Activated CD8-positive, alpha-beta memory T cell treated with anti-CD3 and anti-CD28 coated beads for 24 hours (primary cell): ENCODE measurements around the gene DSC3.
"Not testable (repeated sequence)": the region's sequence is repeated elsewhere in the genome, so short reads cannot be mapped to it uniquely, and the experiment has no call there.

ENCODE experiments used
- DNase-seq: peaks from one replicate; pipeline ENCODE4 v3.0.0-alpha.2; 2020

Gene DSC3

DNA sequence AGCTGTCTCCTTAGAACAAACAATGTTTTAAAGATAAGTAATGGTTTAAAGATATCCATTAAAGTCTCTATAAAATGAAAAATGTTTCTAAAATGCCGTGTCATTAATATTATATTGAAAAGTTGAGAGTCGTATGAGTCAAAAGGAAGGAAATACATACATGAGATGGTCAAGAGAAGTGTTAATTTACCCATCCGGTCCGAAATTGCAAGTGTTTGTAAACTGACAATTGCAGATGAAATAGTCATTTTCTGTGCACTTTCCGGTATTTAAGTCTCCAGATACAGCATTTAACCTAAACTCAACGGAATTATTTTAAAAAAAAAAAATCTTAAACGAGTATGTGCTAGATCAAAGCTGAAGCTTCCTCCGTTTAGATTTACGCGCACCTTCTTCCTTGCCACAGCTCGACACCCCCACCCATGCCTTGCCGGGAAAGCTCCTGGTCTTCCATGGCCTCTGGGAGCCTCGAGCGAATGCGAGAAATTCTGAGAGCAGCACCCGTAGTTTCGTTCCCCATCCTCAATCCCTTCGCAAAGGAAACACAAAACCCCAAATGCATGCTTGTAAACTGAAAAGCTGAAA is 1.8 kb downstream of the DSC3 start:
- DNase-seq: no peak

GRCh38 chr18:31039426-31039825 is 3.1 kb downstream of the DSC3 start:
- no peak for DNase-seq

GRCh38 chr18:31037686-31038085 is 4.9 kb downstream of the DSC3 start:
- not testable (repeated sequence) for DNase-seq

DNA sequence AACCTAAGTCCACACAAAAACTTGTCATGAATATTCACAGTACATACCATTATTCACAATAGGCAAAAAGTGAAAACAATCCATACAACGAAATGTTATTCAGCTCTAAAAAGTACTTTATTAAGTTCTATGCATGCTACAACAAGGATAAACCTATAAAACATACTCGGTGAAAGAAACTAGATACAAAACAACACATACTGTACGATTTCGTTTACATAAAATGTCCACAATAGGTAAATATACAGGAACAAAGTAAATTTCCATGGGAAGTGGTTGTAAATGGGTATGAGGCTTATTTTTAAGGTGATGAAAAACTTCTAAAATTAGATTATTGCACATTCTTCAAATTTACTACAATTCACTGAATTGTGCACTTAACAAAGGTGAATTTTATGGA is 8.0 kb downstream of the DSC3 start:
- no peak for DNase-seq

- no peak for DNase-seq
These were observed 11.8 kb downstream of the DSC3 start for GRCh38 chr18:31030574-31031278.

DNA sequence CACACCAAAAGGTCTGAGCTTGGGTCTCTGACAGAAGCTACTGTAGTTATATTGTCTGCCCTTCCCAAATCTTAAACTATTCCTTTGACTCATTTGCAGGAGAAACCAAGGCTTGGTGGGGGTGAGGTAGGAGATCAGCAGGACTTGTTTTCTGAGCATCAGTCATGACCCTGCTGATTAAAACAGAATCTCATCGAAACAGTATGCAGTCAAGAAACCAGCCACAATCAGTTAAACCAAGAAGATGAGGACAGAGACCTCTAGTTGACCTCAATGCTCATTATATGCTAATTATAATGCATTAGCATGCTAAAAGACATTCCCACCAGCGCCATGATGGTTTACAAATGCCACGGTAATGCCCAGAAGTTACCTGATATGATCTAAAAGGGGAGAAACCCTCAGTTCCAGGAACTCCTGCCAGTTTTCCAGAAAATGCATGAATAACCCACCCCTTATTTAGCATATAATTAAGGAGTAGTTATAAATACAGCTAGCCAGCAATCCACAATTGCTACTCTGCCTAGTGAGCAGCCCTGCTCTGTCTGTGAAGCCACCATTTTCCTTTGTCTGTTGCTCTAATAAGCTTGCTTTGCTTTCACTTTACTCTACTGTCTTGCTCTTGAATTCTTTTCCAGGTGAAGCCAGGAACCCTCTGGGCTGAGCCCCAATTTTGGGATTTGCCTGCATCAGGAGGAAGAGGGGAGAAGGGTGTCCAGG is 26.7 kb downstream of the DSC3 start:
- no peak for DNase-seq

- not testable (repeated sequence) for DNase-seq
These were observed 31.1 kb downstream of the DSC3 start for GRCh38 chr18:31011455-31011854.

DNA sequence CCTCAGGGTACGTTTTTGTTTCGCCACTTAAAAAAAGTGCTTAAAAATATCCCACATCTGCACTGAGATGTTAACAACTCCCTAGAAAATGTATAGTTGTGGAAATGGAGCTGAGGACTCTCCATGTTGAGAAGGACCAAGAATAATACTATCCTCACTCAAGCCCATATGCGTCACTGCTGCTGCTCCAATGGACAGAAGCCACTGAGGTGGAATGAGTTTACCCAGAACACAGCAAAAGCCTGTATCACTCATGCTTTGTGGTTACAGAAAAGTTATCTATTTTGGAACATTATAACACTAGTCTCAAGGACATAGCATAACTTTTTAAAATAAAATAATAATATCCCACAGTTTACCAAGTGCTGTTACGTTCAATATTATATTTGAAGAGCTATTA is 31.9 kb downstream of the DSC3 start:
- no peak for DNase-seq

GRCh38 chr18:30999887-31000628 is 42.5 kb downstream of the DSC3 start:
- DNase-seq: no peak

- no peak for DNase-seq
These were observed 43.4 kb downstream of the DSC3 start for GRCh38 chr18:30999186-30999585.

GRCh38 chr18:30997223-30997622 is 45.3 kb downstream of the DSC3 start:
- DNase-seq: no peak

- no peak for DNase-seq
These were observed 50.3 kb downstream of the DSC3 start for GRCh38 chr18:30992231-30992630.

DNA sequence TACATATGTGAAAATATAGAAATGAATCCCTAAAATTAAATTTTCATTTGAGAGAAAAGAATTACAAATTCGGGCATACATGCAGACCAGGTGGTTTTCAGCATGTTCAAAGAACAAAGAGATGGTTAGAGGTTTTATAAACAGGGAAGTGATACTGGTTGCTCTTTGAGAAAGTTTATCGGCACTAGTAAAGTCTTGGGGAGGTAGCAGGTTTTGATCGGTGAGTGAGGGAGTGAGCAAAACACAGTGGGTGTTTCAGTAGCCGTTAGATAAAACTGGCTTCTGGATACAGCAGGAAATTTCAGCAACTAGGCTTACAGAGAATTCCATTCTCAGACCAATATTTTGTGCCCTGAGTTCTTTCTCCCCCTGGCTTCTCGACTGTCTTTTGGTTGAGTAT is 51.1 kb downstream of the DSC3 start:
- no peak for DNase-seq

DNA sequence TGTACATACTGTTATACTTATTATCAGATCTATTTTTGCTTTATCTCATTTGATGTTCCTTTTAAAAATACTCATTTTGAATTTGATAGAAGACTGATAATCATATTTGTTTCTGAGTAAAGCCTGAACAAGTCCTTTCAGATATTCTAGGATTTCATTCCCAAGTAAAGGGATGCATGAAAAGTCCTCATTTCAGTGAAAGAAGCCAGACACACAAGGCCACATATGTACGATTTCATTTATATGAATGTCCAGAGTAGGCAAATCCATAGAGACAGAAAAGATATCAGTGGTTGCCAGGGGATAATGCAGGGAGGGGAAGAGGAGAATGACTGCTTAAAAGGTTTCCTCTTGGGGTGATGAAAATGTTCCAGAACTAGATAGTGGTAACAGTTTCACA is 53.4 kb downstream of the DSC3 start:
- DNase-seq: no peak

DNA sequence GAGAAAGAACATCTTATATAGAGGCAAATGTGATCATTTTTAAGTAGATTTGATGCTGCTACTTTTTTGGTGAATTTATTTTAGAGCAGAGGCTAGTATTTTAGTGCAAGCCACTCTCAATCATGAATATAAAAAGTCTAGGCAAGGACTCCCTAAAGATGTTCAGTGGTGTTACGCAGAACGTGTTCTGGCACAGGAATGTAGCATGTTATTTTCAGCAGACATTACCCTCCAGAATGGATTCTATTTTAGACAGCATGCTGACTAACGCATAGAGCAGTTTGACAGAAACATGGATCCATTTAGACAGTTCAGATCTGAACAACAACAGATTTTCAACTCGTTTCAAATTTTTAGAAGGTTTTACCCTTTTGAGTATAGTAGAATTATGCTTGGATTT is 54.1 kb downstream of the DSC3 start:
- DNase-seq: no peak

DNA sequence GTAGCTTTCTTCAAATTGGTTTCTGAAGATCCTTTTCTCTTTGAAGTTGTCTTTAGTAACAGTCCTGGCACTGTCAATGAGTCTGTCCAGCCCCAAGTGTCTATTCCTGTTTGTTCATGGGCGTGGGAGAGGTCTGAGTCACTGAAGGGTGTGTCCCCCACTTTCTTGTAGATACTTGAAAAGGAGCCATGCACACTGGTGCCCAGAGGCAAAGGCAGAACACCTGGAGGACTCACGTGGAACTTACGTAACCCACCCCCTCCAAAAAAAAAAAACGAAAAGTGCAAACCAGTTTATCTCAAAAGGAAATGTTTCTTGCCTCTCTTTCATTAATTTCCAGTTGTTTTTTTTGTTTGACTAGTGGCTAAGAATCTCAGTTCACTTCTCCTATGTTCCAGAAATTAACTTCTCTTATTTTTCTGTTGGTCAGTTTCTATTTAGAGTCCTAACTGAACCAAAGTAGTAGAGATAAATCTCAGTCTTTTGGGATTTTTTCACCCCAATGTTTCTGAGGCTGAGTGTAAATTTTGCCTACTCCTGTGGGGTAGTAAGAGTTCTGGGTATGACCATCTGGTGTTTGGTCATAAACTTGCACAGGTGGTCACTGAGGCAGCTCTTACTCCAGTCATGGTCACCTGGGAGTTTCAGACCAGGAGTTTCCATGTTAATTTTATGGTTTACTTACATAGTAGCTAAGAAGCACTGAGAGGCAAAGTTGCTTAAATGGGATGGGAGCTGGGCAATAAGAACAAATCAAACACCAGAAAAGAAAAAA is 54.9 kb downstream of the DSC3 start:
- DNase-seq: no peak

DNA sequence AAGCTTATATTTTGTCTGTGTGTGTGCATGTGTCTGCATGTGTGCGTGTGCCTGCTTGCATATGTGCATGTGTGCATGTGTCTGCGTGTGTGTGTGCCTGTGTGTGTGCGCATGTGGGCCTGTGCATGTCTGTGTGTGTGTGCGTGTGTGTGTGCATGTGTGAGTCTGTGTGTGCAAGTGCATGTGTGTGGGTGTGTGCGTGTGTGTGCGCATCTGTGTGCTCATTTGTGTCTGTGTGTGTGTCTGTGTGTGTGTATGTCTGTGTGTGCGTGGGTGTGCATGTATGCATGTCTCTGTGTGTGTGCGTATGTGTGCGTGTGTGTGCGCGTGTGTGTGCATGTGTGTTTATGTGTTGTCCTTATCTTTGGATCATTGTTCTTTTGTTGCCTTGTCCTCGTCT is 56.8 kb downstream of the DSC3 start:
- DNase-seq: no peak

GRCh38 chr18:30982285-30982992 is 60.1 kb downstream of the DSC3 start:
- DNase-seq: no peak

- not testable (repeated sequence) for DNase-seq
These were observed 64.5 kb downstream of the DSC3 start for GRCh38 chr18:30978091-30978490.

DNA sequence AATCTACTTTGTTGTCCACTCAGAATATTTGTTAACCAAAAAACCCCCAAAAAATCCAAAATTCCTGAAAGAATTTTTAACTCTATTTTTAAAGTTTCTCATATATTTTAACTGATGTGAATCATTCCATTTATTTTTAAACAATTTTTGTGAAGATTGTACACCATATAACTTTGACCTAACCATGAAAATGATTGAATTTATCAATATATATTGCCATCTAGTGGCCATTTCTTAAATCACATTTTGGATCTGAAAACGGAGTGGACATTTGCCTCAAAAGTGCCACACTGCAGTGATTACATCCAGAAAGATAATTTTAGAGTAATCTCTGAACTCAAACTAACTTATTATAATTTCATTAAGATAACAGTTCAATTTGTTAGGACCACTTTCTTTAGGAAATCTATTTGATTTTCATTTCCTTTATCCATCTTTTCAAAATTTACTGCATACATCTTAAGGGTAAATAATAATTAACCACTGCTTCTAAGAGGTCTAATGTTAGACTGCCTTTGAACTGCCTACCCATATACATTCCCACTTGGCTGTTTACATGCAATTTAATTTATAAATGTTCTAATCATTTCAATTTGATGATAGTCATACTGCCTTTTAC is 71.1 kb downstream of the DSC3 start:
- DNase-seq: no peak

GRCh38 chr18:30970196-30970816 is 72.2 kb downstream of the DSC3 start:
- no peak for DNase-seq
